K562 (cell line): ENCODE data around the gene MAP2. TPM values are rescaled to one million over a fixed set of nuclear protein-coding genes. Genes with fewer than 3 reads are reported as not detected.

ENCODE experiments used
- KLF13 ChIP-seq: fragments of 450-650 bp; IDR thresholded peaks from 2 replicates; pipeline ENCODE4 v1.6.1; 2016; ENCODE audit warnings: missing genetic modification characterization, low read depth, mild to moderate bottlenecking, missing compliant biosample characterization, moderate library complexity, borderline replicate concordance
- TSC22D4 ChIP-seq: fragments of 450-650 bp; IDR thresholded peaks from 2 replicates; pipeline ENCODE4 v1.6.1; 2016; ENCODE audit warnings: missing genetic modification characterization, missing biosample characterization, control low read depth
- ZSCAN32 ChIP-seq: fragments of 450-650 bp; formaldehyde crosslinking; IDR thresholded peaks from 2 replicates; pipeline ENCODE4 v1.4.0; 2020; ENCODE audit warnings: mild to moderate bottlenecking, moderate library complexity
- polyA plus RNA-seq, 8 experiments: library from polyadenylated mRNA; depleted of rRNA in 4 of 8; stranded (reverse) in 5 of 8; unstranded in 3 of 8; fragments of >200 nt; fragmentation: Nextera tagmentation in 2 of 8; fragmentation: Illumina TruSeq in 1 of 8; extraction: Ambion mirVana in 2 of 8; extraction: Trizol in 1 of 8; gene quantifications; 2 replicates each; pipeline versions ENCODE4 v1.2.1 to v1.2.3, GENCODE V29; 2011 to 2014; ENCODE audit warnings: inconsistent platforms in 1 of 8, missing spikeins in 1 of 8
- total RNA-seq, 7 experiments: library from RNA; depleted of rRNA in 6 of 7; stranded (reverse); fragments of >200 nt in 6 of 7; fragmentation: Illumina TruSeq in 2 of 7; extraction: Trizol in 2 of 7; gene quantifications; 2 replicates each; pipeline versions ENCODE4 v1.2.1 to v1.2.3, GENCODE V29; 2011 to 2021; ENCODE audit warnings: low replicate concordance in 1 of 7
- TF ChIP-seq, protein P1 (sequence below), 2 experiments: fragments of 450-650 bp; IDR thresholded peaks; 2 replicates each; pipeline ENCODE4 v1.6.1; 2016; ENCODE audit warnings: mild to moderate bottlenecking in 2 of 2, borderline replicate concordance in 1 of 2, low read depth in 1 of 2, moderate library complexity in 1 of 2
- TF ChIP-seq, protein P2 (sequence below): fragments of 450-650 bp; conservative IDR thresholded peaks from 2 replicates; pipeline ENCODE4 v1.6.1; 2016; ENCODE audit warnings: missing genetic modification characterization, low read depth, mild to moderate bottlenecking, control low read depth, missing compliant biosample characterization

Gene MAP2
- total and polyA plus RNA-seq, 9 of the 15 experiments (the other 6 are each of a cell fraction or from before 2014, with no cell fraction given) = 0.13 TPM; not detected in 8

DNA sequence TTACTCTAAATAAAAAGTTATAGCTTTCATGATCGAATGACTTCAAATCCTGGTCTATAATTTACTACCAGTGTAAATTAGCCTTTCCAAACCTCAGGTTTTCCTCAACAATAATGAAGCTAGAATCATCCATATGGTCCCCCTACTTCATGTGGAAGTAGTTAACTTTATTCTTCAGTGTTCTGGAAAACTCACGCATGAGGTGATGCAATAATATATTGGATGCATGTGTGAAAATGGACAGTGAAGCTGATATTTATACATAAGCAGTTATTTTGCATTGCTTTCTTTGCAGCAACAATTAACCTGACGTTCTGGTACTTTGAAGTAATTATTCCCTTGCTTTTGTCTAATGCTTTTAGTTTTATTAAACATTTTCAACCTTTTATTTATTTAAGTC lies 329.2 kb downstream of the MAP2 start (continued):
- TF ChIP-seq, protein P1, sequence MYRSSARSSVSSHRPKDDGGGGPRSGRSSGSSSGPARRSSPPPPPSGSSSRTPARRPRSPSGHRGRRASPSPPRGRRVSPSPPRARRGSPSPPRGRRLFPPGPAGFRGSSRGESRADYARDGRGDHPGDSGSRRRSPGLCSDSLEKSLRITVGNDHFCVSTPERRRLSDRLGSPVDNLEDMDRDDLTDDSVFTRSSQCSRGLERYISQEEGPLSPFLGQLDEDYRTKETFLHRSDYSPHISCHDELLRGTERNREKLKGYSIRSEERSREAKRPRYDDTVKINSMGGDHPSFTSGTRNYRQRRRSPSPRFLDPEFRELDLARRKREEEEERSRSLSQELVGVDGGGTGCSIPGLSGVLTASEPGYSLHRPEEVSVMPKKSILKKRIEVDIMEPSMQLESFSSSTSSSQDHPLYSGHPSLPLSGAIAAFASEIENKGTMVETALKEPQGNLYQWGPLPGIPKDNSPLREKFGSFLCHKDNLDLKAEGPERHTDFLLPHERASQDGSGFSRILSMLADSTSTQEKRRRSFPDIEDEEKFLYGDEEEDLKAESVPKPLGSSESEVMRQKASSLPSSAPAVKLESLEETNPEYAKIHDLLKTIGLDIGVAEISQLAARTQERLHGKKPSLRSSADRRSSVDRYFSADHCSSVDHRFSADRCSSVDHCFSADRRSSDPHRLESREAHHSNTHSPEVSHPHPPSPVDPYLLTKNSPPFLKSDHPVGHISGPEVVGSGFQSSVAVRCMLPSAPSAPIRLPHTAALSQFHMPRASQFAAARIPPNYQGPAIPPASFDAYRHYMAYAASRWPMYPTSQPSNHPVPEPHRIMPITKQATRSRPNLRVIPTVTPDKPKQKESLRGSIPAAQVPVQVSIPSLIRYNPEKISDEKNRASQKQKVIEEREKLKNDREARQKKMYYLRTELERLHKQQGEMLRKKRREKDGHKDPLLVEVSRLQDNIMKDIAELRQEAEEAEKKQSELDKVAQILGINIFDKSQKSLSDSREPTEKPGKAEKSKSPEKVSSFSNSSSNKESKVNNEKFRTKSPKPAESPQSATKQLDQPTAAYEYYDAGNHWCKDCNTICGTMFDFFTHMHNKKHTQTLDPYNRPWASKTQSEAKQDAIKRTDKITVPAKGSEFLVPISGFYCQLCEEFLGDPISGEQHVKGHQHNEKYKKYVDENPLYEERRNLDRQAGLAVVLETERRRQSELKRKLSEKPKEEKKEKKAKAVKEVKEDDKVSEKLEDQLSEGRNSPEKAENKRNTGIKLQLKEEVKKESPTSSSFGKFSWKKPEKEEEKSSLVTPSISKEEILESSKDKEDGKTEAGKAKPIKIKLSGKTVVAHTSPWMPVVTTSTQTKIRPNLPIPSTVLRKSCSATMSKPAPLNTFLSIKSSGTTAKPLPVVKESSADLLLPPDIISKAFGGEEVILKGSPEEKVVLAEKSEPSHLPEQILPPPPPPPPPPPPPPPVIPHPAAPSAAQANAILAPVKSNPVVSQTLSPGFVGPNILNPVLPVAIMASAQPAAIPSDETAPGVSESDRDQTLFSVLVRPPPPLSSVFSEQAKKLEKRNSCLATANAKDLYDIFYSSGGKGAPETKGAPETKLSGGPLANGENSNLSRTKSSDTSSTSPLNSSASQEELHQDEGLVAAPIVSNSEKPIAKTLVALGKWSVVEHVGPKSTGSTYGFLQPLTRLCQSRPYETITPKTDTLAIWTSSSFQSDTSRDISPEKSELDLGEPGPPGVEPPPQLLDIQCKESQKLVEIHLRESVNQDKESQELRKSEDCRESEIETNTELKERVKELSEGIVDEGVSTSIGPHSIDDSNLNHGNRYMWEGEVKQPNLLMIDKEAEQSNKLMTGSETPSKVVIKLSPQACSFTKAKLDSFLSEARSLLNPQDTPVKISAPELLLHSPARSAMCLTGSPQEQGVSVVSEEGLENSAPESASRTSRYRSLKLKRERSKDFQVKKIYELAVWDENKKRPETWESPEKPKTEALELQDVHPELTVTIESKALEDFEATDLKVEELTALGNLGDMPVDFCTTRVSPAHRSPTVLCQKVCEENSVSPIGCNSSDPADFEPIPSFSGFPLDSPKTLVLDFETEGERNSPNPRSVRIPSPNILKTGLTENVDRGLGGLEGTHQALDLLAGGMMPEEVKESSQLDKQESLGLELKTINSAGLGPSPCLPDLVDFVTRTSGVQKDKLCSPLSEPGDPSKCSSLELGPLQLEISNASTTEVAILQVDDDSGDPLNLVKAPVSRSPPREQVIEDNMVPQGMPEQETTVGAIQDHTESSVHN (IDR thresholded peaks at IDR 0.05; ENCODE audit: borderline replicate concordance in 1 of 2, low read depth in 1 of 2) = no peak
- TF ChIP-seq TSC22D4 (tag) (no peak), ZSCAN32 (CRISPR knock-in tag) (no peak), KLF13 (tag) (no peak)
- TF ChIP-seq, protein P2, sequence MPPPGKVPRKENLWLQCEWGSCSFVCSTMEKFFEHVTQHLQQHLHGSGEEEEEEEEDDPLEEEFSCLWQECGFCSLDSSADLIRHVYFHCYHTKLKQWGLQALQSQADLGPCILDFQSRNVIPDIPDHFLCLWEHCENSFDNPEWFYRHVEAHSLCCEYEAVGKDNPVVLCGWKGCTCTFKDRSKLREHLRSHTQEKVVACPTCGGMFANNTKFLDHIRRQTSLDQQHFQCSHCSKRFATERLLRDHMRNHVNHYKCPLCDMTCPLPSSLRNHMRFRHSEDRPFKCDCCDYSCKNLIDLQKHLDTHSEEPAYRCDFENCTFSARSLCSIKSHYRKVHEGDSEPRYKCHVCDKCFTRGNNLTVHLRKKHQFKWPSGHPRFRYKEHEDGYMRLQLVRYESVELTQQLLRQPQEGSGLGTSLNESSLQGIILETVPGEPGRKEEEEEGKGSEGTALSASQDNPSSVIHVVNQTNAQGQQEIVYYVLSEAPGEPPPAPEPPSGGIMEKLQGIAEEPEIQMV = no peak
